ENCODE data around the gene ZBTB46.
"Not testable (repeated sequence)": the region's sequence is repeated elsewhere in the genome, so short reads cannot be mapped to it uniquely, and the experiment has no call there.

DNA sequence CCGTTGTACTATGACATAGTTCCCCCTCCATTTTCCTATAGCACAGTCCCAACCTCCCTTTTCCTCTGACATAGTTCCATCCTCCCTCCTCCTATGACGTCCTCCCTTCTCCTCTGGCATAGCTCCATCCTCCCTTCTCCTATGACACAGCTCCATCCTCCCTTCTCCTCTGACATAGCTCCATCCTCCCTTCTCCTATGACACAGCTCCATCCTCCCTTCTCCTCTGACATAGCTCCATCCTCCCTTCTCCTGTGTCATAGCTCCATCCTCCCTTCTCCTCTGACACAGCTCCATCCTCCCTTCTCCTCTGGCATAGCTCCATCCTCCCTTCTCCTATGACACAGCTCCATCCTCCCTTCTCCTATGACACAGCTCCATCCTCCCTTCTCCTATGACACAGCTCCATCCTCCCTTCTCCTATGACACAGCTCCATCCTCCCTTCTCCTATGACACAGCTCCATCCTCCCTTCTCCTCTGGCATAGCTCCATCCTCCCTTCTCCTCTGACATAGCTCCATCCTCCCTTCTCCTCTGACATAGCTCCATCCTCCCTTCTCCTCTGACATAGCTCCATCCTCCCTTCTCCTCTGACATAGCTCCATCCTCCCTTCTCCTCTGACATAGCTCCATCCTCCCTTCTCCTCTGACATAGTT, 108.0 kb downstream of the ZBTB46 start:
- TF ChIP-seq, protein P1, sequence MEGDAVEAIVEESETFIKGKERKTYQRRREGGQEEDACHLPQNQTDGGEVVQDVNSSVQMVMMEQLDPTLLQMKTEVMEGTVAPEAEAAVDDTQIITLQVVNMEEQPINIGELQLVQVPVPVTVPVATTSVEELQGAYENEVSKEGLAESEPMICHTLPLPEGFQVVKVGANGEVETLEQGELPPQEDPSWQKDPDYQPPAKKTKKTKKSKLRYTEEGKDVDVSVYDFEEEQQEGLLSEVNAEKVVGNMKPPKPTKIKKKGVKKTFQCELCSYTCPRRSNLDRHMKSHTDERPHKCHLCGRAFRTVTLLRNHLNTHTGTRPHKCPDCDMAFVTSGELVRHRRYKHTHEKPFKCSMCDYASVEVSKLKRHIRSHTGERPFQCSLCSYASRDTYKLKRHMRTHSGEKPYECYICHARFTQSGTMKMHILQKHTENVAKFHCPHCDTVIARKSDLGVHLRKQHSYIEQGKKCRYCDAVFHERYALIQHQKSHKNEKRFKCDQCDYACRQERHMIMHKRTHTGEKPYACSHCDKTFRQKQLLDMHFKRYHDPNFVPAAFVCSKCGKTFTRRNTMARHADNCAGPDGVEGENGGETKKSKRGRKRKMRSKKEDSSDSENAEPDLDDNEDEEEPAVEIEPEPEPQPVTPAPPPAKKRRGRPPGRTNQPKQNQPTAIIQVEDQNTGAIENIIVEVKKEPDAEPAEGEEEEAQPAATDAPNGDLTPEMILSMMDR (IDR thresholded peaks at IDR 0.05; ENCODE audit: borderline replicate concordance, extremely low read depth, low read length, poor library complexity, severe bottlenecking), result not testable (repeated sequence)
- not testable (repeated sequence) for TF ChIP-seq EZH2 (IDR thresholded peaks at IDR 0.05; ENCODE audit: borderline replicate concordance, low read depth, low read length, severe bottlenecking)

Data from DND-41 (cell line).